GM21367 (cell line): ENCODE measurements around the gene MGAT5.
A peak's percentile ranks its signal among the peaks of the same experiment; 100 is the strongest.

Experiments
- ATAC-seq: cut with Tn5 transposase; IDR thresholded peaks from one replicate; pipeline ENCODE4 v1.9.1; 2021; ENCODE audit not compliant: unreplicated experiment

The MGAT5 gene

DNA sequence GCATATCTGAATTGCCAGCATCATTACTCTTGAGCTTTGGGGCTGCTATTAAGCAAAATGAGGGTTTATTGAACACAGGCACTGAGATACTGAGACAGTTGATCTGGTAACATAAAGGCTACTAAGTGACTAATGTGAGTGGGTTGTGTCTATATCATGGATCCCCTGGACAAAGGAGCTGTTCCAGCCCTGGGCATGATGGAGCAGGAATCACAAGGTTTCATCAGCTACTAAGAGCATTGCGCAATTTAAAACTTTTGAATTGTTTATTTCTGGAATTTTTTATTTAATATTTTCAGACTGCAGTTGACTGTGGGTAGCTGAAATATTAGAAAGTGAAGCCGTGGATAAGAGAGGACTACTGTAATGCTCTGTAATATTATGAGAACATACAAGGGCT lies 73.5 kb downstream of the MGAT5 start:
- no peak for ATAC-seq

DNA sequence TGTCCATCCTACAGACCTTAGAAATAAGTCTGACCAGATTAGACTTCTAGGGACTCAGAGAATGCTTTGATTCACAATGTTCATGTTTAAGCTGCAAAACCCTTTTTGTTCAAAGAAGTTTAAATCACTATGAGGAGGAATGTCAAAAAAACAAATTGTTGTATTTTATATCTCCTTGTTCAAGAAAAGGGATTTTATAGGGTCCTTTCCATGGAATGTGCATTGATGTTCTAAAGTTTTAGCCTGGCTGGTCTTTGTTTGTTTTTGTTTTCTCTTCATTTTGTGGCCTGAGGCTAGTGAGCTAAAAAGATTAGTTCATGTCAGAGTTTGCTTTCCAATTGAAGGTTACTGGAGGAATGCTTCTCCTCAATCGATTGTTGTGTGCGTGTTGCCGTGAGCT lies 77.2 kb downstream of the MGAT5 start:
- ATAC-seq, result no peak

- ATAC-seq, result no peak
Measured at GRCh38 chr2:134333646-134334189, 79.8 kb downstream of the MGAT5 start.

GRCh38 chr2:134334542-134335353 lies 80.9 kb downstream of the MGAT5 start:
- no peak for ATAC-seq

GRCh38 chr2:134335601-134336000 lies 81.7 kb downstream of the MGAT5 start:
- ATAC-seq, result no peak

GRCh38 chr2:134336352-134336751 lies 82.5 kb downstream of the MGAT5 start:
- peak; percentile 77 for ATAC-seq

- no peak for ATAC-seq
Measured at GRCh38 chr2:134336921-134337320, 83.0 kb downstream of the MGAT5 start.

- ATAC-seq, result no peak
Measured at GRCh38 chr2:134337631-134338030, 83.8 kb downstream of the MGAT5 start.

DNA sequence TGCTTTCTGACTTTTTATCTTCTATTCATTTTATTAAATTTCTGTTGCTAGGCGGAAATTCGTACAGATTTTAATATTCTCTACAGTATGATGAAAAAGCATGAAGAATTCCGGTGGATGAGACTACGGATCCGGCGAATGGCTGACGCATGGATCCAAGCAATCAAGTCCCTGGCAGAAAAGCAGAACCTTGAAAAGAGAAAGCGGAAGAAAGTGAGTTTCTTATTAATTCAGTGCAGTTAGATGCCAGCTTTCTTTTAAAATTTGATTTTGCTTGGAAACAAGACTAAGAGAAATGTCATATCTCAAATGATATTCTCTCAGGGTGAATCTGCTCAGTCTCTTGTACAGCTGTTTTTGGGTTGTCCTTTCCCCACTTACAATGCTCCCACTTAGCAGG lies 84.3 kb downstream of the MGAT5 start:
- ATAC-seq, result no peak

GRCh38 chr2:134341476-134341875 lies 87.6 kb downstream of the MGAT5 start:
- no peak for ATAC-seq

DNA sequence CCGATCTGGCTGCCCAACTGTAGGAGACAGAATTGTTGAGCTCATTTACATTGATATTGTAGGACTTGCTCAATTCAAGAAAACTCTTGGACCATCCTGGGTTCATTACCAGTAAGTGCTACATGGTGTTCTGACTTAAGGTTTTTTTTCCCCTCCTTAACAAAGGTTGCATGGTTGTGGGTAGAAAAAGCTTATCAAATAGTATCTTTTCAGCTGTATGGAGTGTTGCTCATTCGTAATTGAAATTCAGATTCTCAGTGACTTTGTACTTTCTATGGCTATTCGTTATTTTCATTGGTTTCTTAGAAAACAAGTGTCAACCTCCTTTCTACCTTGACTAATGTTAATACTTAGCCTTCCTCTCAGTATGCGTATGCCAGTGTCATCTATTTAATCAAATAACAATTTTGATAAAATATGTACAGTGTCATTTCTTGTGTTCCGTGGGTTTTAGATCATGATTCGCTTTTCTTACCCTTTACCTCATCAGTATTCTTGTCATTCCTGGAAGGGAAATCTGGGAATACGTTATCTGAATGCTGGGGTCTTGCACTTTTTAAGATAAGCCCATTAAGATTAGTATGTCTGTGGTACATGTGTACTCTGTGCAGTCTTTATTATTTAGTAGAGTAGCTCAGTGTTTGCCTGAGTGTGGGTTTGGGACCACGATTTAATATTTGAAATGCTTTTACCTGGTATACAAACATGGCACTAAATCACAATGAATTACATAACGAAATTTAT lies 91.3 kb downstream of the MGAT5 start:
- no peak for ATAC-seq

GRCh38 chr2:134346141-134346540 lies 92.3 kb downstream of the MGAT5 start:
- ATAC-seq, result no peak

GRCh38 chr2:134347756-134348155 lies 93.9 kb downstream of the MGAT5 start:
- ATAC-seq, result no peak

- ATAC-seq, result no peak
Measured at GRCh38 chr2:134348239-134348638, 94.4 kb downstream of the MGAT5 start.

DNA sequence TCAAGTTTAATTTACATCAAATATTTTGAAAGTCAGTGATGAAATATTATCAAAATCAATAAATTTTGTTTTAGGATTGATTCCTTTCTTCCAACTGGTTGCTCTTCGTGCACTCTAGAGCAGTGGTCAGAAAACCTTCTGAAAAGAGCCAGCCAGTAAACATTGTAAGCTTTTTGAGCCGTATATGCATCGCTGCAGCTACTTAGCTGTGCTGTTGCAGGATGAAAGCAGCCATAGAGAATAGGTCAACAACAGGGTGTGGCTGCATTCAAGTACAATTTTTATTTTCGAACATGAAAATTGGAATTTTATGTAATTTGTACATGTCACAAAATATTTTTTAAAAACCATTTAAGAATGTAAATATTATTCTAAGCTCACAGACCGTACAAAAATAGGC lies 94.9 kb downstream of the MGAT5 start:
- ATAC-seq, result no peak

GRCh38 chr2:134351016-134351415 lies 97.1 kb downstream of the MGAT5 start:
- no peak for ATAC-seq

GRCh38 chr2:134351899-134352298 lies 98.0 kb downstream of the MGAT5 start:
- ATAC-seq, result no peak

DNA sequence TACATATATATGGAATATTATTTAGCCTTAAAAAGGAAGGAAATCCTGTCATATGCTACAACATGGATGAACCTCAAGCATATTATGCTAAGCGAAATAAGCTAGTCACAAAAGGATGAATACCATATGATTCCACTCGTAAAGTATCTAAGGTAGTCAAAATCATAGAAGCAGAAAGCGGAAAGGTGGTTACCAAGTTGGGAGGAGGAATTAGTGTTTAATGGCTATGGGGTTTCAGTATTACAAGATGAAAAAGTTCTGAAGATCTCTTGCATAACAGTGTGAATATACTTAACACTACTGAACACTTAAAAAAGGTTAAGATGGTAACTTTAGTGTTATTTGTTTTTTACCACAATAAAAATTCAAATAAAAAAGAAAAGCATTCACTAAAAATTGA lies 99.0 kb downstream of the MGAT5 start:
- no peak for ATAC-seq

DNA sequence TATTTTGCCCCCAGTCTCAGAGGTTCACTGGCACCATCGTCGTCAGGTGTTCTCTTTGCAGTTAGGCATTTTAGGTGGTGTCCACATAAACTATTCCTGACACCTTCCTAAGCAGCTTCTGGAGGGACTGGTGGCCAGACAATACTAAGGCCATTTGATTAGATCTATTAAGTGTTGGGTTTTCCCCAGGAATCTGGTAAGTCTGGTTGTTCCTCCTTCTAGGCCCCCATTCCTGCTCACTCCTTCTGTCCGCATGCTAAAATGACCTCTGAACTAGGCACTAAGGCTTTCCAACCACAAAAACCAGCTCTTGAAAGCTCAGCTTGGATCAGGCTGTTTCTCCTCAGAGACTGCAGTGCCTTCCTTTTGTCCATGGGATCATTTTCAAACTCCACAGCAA lies 100.7 kb downstream of the MGAT5 start:
- ATAC-seq, result no peak

DNA sequence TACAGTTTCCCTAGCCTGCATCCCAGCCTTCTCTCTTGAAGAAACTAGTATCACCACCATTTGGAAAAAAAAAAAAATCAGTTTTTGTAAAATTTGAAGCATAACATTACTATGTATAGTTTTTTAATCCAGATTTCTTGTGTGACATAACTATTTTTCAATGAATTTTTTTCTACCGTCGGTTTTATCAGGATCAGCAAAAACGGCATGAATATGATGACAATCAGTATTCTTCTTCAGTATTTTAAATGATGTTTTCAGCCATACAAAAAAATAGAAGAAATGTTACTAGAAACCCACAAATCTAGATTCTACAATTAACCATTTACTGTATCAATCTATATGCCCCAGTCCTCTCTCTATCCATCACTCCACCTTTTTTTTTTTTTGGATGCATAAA lies 103.9 kb downstream of the MGAT5 start:
- no peak for ATAC-seq

- no peak for ATAC-seq
Measured at GRCh38 chr2:134359367-134360081, 105.7 kb downstream of the MGAT5 start.
